Natural killer cell (primary cell): ENCODE data around the gene NEAT1. TPM values are rescaled to one million over a fixed set of nuclear protein-coding genes. Genes with fewer than 3 reads are reported as not detected.

Experiments used
- ATAC-seq, 3 donors: fragments of 150-1000 bp in 2 of 3; fragments of 200-7000 bp in 1 of 3; cut with Tn5 transposase; 1 replicate in 1 of 3; 2 replicates in 2 of 3; pipeline ENCODE4 v1.10.0; 2021; ENCODE audit warnings: mild to moderate bottlenecking in 2 of 3, moderate library complexity in 2 of 3
- DNase-seq, 2 donors: peaks; one replicate each; pipeline versions ENCODE4 v3.0.0 to v3.0.0-alpha.2; 2013 to 2021; ENCODE audit warnings: mixed read lengths in 1 of 2
- H3K27ac ChIP-seq: one replicate; pipeline ENCODE4 v1.5.1; 2013; ENCODE audit warnings: mild to moderate bottlenecking, low read length
- H3K27me3 ChIP-seq: one replicate; pipeline ENCODE4 v1.6.1; 2013; ENCODE audit warnings: low read length; ENCODE audit not compliant: control insufficient read depth, insufficient read depth
- H3K36me3 ChIP-seq: one replicate; pipeline ENCODE4 v1.6.1; 2013; ENCODE audit warnings: low read length; ENCODE audit not compliant: control insufficient read depth, insufficient read depth
- H3K4me1 ChIP-seq: one replicate; pipeline ENCODE4 v1.6.1; 2013; ENCODE audit warnings: low read length; ENCODE audit not compliant: control insufficient read depth, insufficient read depth
- H3K4me3 ChIP-seq: one replicate; pipeline ENCODE4 v1.5.1; 2013; ENCODE audit warnings: low read length
- H3K9me3 ChIP-seq: one replicate; pipeline ENCODE4 v1.6.1; 2013; ENCODE audit warnings: low read length; ENCODE audit not compliant: control insufficient read depth, insufficient read depth
- H3K27ac Mint-ChIP-seq, 2 donors: one replicate each; pipeline ENCODE4 v1.8.0; 2022; ENCODE audit warnings: mild to moderate bottlenecking in 2 of 2, mixed read lengths in 2 of 2, moderate library complexity in 1 of 2
- H3K27me3 Mint-ChIP-seq, 2 donors: one replicate each; pipeline ENCODE4 v1.8.0; 2022; ENCODE audit warnings: low read depth in 2 of 2, mixed read lengths in 2 of 2
- H3K36me3 Mint-ChIP-seq: one replicate; pipeline ENCODE4 v1.8.0; 2022; ENCODE audit warnings: mixed read lengths
- H3K4me1 Mint-ChIP-seq, 2 donors: one replicate each; pipeline ENCODE4 v1.8.0; 2022; ENCODE audit warnings: mixed read lengths in 2 of 2
- H3K4me3 Mint-ChIP-seq: one replicate; pipeline ENCODE4 v1.8.0; 2022; ENCODE audit warnings: mild to moderate bottlenecking, moderate library complexity, mixed read lengths
- H3K9me3 Mint-ChIP-seq, 2 donors: one replicate each; pipeline ENCODE4 v1.8.0; 2022; ENCODE audit warnings: mixed read lengths in 2 of 2
- CTCF ChIP-seq: fragments of 200-600 bp; IDR thresholded peaks from one replicate; pipeline ENCODE4 v1.8.0; 2022; ENCODE audit warnings: antibody characterized with exemption
- WGBS: methylation state at CpG from one replicate; pipeline ENCODE4 v1.1.7; 2013; ENCODE audit warnings: missing lambda C conversion rate; ENCODE audit not compliant: insufficient coverage; 5-methylcytosine and 5-hydroxymethylcytosine counted together
- intact Hi-C: fragments of 100-400 bp; cut with micrococcal nuclease; formaldehyde crosslinking; loops from one replicate; pipeline ENCODE4 v1.14.2; 2022
- total RNA-seq, 4 donors: library from RNA; stranded (reverse); fragments of 120-200 nt in 1 of 4; gene quantifications; one replicate each; pipeline versions ENCODE4 v1.2.3 to v1.2.4, GENCODE V29; 2013 to 2022

The NEAT1 gene
- total RNA-seq, 3 donors from 2014 or later (not counting 1 experiment from before 2014, with no cell fraction given): 1,031 to 1,768 (median 1,493) TPM

- Mint-ChIP-seq H3K27ac (no peak overlapping the region), H3K4me3 (no peak overlapping the region)
Measured at GRCh38 chr11:65395961-65396530, 26.6 kb upstream of the NEAT1 start.

GRCh38 chr11:65396769-65397745 lies 25.5 kb upstream of the NEAT1 start:
- no peak for TF ChIP-seq CTCF
- DNase-seq (no peak), ATAC-seq (peak in 1 of 3 donors; percentile 28)
- peak overlapping the region in 1 of 2 donors; percentile 15 for H3K27ac Mint-ChIP-seq
- no peaks in the 10 kb centered on the region for H3K9me3 Mint-ChIP-seq
- H3K4me3 ChIP-seq: no peak overlapping the region
- H3K36me3 Mint-ChIP-seq: no peaks in the 10 kb centered on the region
- H3K27me3 ChIP-seq: no peaks in the 10 kb centered on the region
- WGBS: 93% methylated on average over 38 of the region's 38 CpGs
- H3K4me1 ChIP-seq: no peaks in the 10 kb centered on the region
- intact Hi-C loops: no loop called here
- H3K27ac ChIP-seq: no peak overlapping the region
- H3K4me1 Mint-ChIP-seq: peaks cover under 1 to 10% of the 10 kb centered on the region in 2 donors
- no peaks in the 10 kb centered on the region for H3K27me3 Mint-ChIP-seq
- peaks cover 53% of the 10 kb centered on the region for H3K36me3 ChIP-seq
- H3K4me3 Mint-ChIP-seq: no peak overlapping the region
- H3K9me3 ChIP-seq: no peaks in the 10 kb centered on the region

More at GRCh38 chr11:65395961-65396530, 26.6 kb upstream of the NEAT1 start:
- Mint-ChIP-seq H3K4me1 (peaks cover 5 to 10% of the 10 kb centered on the region in 2 donors), H3K9me3 (no peaks in the 10 kb centered on the region), H3K36me3 (no peaks in the 10 kb centered on the region), H3K27me3 (no peaks in the 10 kb centered on the region)
- H3K27me3 ChIP-seq: no peaks in the 10 kb centered on the region
- no peak for TF ChIP-seq CTCF
- no peak overlapping the region for H3K27ac ChIP-seq
- H3K4me3 ChIP-seq: no peak overlapping the region
- intact Hi-C loops: no loop called here
- peaks cover 1% of the 10 kb centered on the region for H3K4me1 ChIP-seq
- DNase-seq: no peak
- WGBS: 93% methylated on average over 15 of the region's 15 CpGs
- no peak for ATAC-seq
- H3K36me3 ChIP-seq: peaks cover 51% of the 10 kb centered on the region
- no peaks in the 10 kb centered on the region for H3K9me3 ChIP-seq

- TF ChIP-seq CTCF: no peak
- Histone ChIP-seq H3K27ac (no peak overlapping the region), H3K4me1 (peaks cover 2% of the 10 kb centered on the region), H3K9me3 (no peaks in the 10 kb centered on the region), H3K4me3 (no peak overlapping the region), H3K27me3 (no peaks in the 10 kb centered on the region), H3K36me3 (peaks cover 49% of the 10 kb centered on the region)
- DNase-seq: no peak
- 91% methylated on average over 16 of the region's 16 CpGs for WGBS
- Mint-ChIP-seq H3K36me3 (peaks cover 6% of the 10 kb centered on the region), H3K27ac (peak overlapping the region in 1 of 2 donors; percentile 36), H3K4me3 (no peak overlapping the region), H3K27me3 (no peaks in the 10 kb centered on the region), H3K4me1 (peaks cover 0 to 4% of the 10 kb centered on the region in 2 donors), H3K9me3 (no peaks in the 10 kb centered on the region)
- no peak for ATAC-seq
- intact Hi-C loops: no loop called here
Measured at GRCh38 chr11:65398362-65398910, 24.2 kb upstream of the NEAT1 start.
